NOMO-1 treated with DMSO at 0.1 percent for 48 hours (cell line): ENCODE measurements around the gene FGG.

Experiments
- DNase-seq: peaks from one replicate; lab custom pipeline; 2025; ENCODE audit not compliant: unreplicated experiment; lab: John Stamatoyannopoulos, UW

FGG gene

DNA sequence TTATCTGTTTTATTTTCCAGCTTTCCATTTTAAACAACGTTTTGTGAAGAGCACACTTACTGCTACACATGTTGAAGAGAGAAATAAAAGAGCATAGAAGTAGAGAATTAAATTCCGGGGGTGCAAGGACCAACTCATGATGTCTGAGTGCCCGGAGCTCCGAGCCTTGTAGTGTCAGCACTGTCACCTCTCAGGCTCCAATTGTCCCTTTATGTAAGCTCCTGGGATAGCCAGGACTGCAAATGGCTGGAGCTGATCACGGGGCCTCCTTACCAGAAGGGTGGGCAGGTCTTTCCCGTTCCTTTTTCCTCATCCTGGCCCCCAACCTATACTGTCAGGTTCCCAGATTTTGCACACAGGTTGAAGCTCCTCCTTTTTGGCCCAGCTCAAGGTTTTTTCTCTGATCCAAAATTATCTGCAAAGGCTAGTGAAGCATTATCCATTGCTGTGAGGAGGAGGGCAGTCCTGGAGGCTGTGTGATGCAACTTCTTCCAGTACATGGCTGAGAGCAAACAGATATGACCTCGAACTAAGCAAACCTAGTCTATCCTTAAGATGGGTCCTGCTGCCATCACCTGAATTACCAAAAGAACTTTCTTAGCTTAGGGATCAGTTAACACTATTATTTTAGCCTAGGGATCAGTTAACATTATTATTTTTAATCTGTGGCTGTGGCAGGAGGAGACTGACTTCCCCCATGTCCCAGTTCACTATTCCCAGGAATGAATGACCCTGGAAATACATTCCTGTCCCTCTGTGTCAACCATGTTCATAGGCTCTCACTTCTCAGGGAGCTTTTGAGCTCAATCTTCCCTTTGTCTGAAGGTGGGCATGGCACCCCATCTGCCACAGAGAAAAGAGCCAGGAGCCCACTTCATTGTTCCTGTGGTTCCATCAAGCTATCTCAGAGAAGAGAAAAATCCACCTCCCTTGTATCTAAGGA lies at the start of gene FGG:
TSS of gene FGG (minus strand) at position 185 of the 943 bp plus-strand sequence. CDS start at position 138, 47 bp downstream.
- no peak for DNase-seq

DNA sequence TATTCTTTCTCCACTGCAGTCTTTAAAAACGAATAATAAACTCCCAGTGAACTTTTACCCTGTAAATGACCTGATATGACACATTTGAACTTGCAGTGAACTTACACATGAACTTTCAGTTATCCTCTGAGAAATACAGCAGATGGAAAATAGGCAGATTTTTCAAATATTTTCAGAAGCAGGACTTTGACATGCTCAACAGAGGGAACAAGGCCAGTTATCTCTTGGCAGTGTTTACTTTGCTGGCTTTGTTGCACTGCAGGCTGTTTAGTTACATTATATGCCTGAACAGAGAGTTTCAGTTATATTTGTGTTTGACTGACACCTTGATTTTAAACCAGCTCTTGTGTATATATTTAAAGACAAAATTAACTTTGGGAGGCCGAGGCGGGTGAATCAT lies 47.6 kb upstream of the FGG start:
- no peak for DNase-seq

DNA sequence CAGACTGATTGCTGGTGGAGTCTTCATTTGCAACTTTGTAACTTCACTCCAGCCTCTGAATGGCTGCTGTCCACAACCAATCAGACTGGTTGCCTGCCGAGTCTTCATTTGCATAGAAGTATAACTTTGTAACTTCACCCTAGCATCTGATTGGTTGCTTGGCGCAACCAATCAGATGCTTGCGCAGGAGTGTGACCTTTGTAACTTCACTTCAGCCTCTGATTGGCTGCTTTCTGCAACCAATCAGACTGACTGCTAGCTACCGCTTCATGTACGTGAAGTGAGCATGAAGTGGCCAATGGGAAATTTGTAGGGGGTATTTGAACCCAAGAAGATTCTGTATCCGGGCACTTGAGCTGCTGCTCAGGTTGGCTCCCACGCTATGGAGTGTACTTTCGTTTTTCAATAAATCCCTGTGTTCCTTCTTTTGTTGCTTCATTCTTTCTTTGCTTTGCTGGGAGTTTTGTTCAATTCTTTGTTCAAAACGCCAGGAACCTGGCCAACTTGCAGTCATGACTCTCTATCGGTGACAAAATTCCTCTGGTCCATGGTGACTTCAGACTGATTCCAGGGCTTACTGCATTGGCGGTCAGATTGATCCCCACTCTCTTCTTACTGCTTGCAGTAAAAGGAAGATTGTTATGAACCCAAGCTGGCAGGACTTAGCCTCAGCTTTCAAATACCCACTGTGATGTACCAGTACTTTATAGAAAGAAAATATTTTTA lies 46.4 kb upstream of the FGG start:
- no peak for DNase-seq

DNA sequence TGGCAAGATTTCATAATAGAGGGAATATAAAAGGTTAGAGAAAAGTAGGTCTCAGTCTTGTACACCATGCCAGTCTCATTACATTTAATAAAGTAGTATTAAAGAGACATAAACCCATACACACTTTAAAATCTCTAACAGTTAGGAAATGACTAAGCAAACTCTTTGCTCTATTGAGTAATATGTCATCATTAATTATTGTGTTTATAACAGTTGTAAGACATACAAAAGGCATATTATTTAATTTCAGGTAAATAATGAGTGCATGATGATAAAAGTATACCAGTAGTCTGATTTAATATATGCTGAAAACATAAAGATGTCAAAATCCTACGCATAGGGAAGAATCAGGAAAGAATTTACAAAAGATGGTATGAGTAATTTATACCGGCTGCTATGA lies 31.0 kb upstream of the FGG start:
- DNase-seq: no peak

DNA sequence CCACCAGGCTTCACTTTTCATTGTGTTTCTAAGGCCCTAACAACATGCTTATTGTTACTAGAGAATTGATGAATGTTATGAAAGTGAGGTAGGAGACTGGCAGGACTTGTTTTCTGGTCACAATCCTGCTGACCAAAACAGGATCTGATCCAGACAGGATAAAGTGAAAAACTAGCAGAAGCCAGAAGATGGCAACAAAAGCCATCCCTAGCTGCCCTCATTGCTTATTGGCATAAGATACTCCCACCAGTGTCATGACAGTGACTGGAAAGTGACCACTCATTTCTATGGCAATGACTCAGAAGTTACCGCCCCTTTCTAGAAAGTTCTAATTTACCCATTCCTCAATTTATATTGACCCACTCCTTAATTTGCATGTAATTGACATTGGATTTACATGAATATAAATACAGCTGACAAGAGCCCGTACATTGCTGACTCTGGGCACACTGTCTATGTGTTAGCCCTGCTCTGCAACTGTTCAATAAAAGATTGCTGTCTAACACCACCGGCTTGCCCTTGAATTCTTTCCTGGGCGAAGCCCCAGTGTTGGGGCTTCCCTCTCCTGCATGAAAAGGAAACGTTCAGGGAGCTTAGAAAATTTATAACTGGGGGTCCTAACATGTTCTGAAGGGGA lies 30.0 kb upstream of the FGG start:
- DNase-seq: no peak

DNA sequence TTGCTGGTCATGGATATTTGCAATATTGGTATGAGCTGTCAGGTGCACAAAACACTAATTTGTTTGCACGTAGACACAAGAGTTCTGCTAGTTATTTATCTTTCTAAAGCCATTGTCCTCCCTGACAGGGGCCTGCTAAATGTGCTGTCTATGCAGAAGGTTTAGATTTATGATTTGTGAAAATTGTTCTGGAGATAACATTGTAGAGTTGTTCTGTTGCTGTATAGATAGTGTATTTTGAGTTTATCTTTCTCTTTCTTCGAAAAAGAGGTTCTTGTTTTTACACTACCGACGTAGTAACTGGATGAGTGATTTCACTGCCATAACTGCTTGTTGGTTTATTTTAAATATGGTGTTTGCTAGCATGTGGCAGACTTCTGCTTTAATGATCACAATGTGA lies 28.5 kb upstream of the FGG start:
- DNase-seq: no peak

DNA sequence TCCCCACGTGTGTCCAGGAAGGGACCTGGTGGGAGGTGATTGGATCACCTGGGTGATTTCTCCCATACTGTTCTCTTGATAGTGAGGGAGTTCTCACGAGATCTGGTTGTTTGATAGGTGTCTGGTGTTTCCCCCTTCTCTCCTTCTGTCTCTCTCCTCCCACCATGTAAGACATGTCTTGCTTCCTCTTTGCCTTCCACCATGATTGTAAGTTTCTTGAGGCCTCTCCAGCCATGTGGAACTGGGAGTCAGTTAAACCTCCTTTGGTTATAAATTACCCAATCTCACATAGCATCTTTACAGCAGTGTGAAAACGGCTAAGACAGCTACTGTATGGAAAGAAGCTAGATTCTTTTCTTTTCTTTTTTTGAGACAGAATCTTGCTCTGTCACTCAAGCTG lies 21.6 kb upstream of the FGG start:
- DNase-seq: no peak

DNA sequence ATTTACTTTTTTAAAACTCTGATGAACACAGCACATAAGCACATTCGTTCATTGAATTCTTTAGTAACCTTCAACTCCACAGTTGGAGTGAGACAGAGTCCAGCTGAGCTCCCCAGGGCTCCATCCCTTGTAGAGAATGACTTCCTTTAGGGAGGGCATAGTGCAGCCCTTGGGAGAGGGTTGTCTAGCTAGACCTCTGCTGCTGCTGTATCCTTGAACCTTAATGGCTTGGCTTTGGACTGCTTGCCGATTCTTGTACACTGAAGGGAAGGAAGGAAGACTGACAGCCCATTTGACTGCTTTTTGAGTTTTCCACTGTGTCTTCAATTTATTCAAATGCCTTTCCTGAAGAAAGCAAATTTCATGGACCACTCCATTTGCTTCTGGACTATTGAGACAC lies 19.4 kb upstream of the FGG start:
- no peak for DNase-seq

DNA sequence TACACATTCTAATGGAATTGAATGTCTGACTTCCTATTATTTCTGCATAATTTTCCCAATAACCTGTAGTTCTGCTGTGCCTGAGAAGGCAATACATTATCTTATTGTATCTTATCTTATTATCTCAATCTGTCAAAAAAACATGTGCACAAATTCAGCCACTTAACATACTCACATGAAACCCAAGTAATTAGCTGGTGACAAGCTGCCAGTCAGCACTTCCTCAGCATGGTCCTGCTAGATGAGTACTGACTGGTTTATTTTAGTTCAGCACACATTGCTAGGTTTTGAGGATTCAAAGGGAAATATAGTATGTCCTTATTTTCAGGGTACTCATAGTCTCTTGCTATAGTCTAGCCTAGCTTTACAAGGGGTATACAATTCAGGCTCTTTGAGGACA lies 17.9 kb upstream of the FGG start:
- no peak for DNase-seq

DNA sequence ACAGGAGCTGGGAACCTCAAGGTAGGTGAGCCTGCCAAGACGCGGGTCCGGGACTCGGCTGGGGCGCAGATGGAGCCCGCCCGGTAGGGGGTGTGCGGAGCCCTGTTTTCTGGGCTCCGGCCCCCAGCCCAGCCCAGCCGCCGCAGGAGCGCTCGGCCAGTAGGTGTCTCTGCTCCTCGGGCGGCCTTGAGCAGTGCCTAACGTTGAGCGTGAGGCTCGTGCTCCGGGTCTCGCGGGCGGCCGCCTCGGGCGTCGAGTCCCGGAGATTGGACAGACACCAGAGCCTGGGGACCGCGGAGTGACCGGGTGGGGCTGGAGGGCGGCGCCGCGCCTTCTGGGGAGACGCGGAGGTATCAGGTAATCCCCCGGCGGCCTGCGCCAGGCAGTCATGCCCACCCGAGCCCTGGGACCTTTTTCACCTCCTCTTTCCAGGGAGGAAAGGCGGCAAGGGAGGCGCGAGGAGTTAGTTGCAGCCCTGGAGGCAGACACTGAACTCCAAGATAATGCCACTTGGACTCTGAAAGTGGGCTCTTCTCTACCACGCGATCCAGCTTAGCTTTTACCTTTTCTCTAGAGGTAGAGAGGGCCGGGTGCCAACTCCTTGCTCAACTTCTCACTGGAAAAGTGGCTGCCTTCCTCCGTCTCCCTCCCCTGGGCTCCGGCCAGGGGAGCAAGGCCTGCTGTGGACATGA lies 14.5 kb upstream of the FGG start:
- peak; percentile 19 for DNase-seq

DNA sequence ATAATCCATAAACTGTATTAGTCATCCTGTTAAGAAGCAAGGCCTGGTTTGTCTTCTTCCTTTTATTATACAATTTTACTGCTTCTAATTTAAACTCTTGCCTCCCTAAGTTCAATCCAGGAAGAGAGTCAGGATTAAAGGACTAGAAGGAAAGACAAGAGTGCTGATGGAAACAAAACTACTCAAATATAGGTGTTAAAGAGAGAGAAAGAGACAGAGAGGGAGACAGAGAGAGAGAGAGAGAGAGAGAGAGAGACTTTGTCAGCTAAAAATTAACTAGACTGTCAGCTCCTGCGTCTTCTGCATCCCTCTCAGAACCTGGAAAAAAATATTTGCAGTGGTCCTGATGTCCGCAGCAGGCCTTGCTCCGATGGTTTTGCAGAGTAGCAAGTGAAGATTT lies 13.5 kb upstream of the FGG start:
- no peak for DNase-seq

DNA sequence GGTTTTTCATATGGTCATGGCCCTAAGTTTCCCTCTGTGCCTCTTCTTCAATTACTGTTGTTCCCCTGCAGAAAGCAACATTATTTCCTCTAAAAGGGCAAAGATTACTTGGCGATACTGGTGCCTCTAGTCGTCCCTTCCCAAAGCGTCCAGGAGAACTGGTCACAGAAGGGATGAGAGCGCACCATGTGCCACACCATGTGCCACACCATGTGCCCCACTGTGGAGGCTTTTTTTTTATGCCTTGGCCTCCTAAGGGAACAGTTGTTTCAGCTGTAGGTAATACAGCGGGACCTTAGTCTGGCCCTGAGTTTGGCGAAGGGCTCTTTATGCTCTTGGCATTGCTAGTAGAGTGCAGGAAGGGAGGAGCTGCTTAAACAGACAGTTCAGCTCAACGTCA lies 11.5 kb upstream of the FGG start:
- no peak for DNase-seq

DNA sequence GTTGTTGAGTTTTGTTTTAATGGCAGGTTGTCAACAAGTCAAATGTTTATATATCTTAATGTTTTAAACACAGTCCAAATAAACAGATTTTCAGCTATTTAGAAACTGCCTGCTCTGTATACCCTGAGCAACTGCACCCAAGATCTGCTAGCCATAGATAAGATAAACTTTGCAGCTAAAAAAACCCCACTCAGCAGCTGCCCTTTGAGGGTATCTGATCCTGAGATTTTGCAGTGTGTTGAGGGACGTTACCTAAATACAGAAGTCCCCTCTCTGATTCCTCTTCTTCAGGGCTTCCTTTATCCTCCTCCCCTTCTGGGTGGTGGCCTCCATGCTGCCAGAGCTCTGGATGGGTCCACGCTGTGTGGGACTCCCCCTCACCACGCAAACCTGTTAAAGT lies 11.0 kb upstream of the FGG start:
- DNase-seq: no peak

DNA sequence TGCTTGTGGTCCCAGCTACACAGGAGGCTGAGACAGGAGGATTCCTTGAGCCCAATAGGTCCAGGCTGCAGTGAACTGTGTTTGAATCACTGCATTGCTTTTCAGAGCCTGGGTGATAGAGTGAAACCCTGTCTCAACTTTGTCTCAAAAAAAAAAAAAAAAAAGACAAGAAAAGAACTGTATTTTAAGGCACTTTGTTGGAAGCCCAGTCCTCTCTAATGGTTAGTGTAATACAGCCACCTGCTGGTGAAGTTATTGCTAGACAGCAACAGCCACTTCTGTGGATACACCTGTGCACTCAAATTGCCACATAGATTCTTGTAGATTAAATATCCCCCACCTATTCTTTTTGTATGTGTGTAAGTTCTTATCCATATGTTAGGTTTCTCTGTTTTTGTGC lies 10.1 kb upstream of the FGG start:
- DNase-seq: peak; percentile 37

DNA sequence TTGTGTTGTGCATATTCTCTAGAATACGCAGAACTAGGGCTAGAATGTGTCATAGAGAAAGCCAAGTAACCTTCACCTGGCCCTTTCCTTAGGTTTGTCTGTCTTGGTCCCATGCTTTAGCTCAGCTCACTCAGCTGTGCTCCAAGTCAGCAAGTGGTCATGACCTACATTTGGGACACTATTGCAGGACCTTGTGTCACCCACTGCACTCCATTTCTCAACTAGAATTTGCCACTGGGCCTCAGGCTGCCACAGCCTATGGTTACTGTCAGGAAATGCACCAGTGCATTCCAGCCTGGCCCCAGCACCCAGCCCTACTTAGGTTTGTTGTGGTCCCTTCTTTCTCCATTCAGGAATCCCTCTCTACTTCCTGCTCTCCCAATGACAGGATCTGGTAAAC lies 7.7 kb upstream of the FGG start:
- DNase-seq: no peak

DNA sequence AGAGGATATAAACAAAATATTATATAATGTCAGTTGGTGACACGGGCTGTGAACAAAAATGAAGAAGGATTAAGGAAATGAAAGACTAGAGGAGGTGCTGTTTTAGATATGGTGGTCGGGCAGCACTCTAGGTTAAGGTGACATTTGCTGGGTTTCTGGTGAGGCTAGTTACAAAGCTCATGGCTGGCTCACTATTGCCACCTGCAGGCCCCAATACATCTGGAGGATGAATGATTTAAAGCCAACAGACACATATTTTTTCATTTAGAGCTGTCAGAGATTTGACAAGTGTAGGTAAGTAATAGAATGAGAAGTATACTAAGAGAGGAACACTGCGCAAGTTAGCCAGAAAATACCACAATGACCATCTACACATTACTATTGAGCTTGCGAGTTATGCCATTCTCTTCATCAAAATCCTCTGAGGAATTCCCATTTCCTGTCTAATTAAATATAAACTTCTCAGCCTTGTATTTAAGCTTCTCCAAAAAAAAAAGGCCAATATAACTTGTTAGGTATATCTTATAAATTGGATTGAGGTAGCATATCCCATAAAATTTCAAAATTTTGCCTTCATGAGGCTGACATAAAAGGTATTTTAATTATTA lies 6.4 kb upstream of the FGG start:
- DNase-seq: peak; percentile 29

DNA sequence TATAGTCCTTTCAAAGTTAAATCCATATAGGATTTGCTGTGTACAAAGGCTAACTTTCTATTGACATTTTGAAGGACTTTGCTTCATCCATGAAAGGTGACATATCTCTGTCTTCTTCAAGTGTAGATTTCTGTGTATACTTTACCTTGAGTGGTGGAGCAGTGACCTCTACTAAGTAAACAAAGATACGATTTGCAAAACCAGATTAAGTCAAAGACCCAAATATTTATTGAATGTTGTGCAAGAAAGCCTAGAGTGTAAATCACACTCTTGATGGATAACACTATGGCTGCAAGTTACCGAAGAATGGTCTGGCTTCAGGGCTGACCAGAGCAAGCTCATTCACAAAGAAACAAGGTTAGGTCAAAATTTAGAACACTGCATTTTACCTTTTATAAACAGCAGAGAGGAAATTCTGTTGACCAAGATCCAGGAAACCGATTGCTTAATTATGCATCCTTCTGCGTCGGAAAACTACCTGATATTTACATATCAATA lies 5.4 kb upstream of the FGG start:
- DNase-seq: no peak

DNA sequence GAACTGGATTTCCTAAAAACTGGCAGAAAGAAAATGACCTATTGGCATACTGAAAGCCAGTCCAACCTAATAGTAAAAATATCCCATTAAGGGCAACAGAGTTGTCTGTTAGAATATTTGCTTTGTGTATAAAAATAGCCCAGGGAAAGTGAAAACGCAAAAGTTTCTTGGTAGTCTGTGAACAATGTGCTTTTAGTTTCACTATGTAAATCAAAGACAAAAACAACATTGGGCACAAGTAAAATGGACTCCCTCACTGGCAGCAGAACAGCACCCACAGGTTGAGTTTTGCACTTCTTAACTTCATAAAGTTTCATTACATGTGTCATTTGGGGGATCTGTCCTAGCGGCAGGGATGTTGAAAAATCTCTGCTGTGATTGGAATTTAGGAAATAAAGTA lies 4.3 kb upstream of the FGG start:
- no peak for DNase-seq

DNA sequence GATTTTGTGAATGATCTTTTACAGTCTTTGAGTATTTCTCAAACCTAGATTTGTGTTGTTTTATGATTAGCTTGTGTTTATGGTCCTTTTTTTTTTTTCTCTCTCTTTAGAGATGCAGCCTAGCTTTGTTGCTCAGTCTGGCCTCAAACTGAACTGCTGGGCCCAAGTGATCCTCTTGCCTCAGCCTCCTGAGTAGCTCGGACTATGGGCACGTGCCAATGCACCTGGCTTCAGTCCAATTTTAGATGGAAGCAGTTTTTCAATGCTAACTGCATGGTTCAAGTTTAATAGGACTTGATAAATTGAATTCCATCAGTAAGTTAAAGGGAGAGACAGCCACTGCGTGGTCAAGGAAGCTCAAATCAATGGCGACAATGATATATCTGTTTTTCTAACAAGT lies 3.8 kb upstream of the FGG start:
- DNase-seq: no peak

DNA sequence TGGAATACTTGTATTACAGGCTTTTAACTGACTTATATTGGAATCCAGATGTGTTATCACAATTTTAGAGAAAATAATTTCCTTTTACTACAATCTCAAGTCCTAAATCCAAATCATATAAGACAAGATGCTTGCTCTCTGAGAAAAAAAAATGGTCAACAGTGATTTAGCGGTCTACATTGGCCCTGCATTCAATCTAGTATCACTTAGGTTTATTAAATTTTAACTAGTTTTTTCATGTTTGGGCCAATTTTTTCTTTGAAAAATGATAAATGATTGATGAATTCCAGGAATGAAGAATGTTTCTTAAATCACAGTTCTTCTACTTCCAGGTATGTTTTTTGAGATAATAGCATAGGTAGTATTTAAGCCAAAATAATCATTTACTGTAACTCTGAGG lies 2.8 kb upstream of the FGG start:
- DNase-seq: no peak

DNA sequence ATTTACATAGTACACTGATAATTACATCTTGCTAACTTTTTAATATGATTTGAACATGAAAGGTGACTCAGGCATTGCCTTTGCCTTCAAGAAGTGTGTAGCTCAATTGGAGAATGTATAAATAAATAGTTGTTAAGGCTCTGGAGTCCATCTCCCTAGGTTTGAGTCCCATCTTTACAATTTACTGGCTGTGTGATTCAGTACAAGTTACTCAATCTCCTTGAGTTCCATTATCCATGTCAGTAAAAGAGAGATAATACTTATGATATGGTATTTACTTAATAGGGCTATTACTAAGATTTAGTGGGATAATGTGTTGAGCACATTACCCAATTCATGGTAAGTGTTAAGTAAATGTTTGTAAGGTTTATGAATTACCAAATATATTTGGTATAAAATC lies 1.9 kb upstream of the FGG start:
- no peak for DNase-seq
